ENCODE measurements around the gene CD79B.

DNA sequence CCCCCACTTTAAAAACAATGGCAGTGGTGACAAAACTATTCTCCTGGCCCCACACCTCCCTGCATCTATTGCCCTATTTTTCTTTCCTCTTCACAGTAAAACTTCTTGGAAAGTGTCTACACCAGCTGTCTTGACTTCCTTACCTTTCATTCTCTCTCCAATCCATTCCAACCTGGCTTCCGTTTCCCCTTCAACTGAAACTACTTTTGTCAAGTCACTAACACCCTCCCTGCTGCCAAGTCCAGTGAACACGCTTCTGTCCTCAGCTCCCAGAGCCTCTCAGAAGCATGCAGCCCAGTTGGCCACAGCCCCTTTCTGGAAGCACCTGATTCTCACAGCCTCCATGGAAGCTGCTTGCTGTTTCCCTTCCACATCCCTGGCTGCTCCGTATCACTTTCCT lies 44.6 kb upstream of the CD79B start:
- TF ChIP-seq, protein P1, sequence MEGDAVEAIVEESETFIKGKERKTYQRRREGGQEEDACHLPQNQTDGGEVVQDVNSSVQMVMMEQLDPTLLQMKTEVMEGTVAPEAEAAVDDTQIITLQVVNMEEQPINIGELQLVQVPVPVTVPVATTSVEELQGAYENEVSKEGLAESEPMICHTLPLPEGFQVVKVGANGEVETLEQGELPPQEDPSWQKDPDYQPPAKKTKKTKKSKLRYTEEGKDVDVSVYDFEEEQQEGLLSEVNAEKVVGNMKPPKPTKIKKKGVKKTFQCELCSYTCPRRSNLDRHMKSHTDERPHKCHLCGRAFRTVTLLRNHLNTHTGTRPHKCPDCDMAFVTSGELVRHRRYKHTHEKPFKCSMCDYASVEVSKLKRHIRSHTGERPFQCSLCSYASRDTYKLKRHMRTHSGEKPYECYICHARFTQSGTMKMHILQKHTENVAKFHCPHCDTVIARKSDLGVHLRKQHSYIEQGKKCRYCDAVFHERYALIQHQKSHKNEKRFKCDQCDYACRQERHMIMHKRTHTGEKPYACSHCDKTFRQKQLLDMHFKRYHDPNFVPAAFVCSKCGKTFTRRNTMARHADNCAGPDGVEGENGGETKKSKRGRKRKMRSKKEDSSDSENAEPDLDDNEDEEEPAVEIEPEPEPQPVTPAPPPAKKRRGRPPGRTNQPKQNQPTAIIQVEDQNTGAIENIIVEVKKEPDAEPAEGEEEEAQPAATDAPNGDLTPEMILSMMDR (conservative IDR thresholded peaks at IDR 0.05; ENCODE audit: low read length) = no peak
- no peak for TF ChIP-seq EZH2phosphoT487 (IDR thresholded peaks at IDR 0.05; ENCODE audit: borderline replicate concordance, low read depth, low read length)

Measured in OCI-LY7 (cell line).